Measurements from ENCODE around the gene LUZP2.
"Not testable (repeated sequence)": the region's sequence is repeated elsewhere in the genome, so short reads cannot be mapped to it uniquely, and the experiment has no call there.

DNA sequence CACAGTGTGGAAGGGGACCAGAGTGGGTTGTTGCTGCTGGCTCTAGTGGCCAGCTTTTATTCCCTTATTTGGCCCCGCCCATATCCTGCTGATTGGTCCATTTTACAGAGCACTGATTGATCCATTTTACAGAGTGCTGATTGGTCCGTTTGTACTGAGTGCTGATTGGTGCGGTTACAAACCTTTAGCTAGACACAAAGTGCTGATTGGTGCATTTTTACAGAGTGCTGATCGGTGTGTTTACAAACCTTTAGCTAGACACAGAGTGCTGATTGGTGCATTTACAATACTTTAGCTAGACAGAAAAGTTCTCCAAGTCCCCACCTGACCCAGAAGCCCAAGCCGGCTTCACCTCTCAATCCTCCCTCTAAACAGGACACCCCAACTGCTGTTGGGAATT is 503.1 kb downstream of the LUZP2 start:
- not testable (repeated sequence) for TF ChIP-seq EZH2phosphoT487 (IDR thresholded peaks at IDR 0.05; ENCODE audit: borderline replicate concordance, low read depth, low read length)
- TF ChIP-seq, protein P1, sequence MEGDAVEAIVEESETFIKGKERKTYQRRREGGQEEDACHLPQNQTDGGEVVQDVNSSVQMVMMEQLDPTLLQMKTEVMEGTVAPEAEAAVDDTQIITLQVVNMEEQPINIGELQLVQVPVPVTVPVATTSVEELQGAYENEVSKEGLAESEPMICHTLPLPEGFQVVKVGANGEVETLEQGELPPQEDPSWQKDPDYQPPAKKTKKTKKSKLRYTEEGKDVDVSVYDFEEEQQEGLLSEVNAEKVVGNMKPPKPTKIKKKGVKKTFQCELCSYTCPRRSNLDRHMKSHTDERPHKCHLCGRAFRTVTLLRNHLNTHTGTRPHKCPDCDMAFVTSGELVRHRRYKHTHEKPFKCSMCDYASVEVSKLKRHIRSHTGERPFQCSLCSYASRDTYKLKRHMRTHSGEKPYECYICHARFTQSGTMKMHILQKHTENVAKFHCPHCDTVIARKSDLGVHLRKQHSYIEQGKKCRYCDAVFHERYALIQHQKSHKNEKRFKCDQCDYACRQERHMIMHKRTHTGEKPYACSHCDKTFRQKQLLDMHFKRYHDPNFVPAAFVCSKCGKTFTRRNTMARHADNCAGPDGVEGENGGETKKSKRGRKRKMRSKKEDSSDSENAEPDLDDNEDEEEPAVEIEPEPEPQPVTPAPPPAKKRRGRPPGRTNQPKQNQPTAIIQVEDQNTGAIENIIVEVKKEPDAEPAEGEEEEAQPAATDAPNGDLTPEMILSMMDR (conservative IDR thresholded peaks at IDR 0.05; ENCODE audit: low read length) = not testable (repeated sequence)
